Cardiac fibroblast (primary cell): ENCODE results near the gene CDC27.
"Not testable (repeated sequence)": the region's sequence is repeated elsewhere in the genome, so short reads cannot be mapped to it uniquely, and the experiment has no call there.

Source experiments
- DNase-seq, 2 donors: peaks; one replicate each; pipeline versions ENCODE4 v3.0.0 to v3.0.0-alpha.2; 2010; ENCODE audit warnings: low read depth in 2 of 2
- H3K4me3 ChIP-seq, 2 donors: replicated peaks in 1 of 2; 1 replicate in 1 of 2; 2 replicates in 1 of 2; pipeline ENCODE4 v1.5.1; 2011; ENCODE audit warnings: low read depth in 2 of 2, low read length in 2 of 2, mild to moderate bottlenecking in 2 of 2, moderate library complexity in 1 of 2
- CTCF ChIP-seq: IDR thresholded peaks from one replicate; pipeline ENCODE4 v1.5.1; 2011; ENCODE audit warnings: low read depth, mild to moderate bottlenecking, low read length, inconsistent platforms

CDC27 gene

GRCh38 chr17:47225436-47225858 lies 36.4 kb upstream of the CDC27 start:
- no peak overlapping the region for H3K4me3 ChIP-seq
- no peak for TF ChIP-seq CTCF
- peak; percentile 90 to 97 for DNase-seq

GRCh38 chr17:47224966-47225365 lies 35.9 kb upstream of the CDC27 start:
- TF ChIP-seq CTCF: no peak
- H3K4me3 ChIP-seq: no peak overlapping the region
- DNase-seq: no peak

- DNase-seq, H3K4me3 ChIP-seq: not testable (repeated sequence)
Measured at GRCh38 chr17:47224077-47224476, 35.0 kb upstream of the CDC27 start.

DNA sequence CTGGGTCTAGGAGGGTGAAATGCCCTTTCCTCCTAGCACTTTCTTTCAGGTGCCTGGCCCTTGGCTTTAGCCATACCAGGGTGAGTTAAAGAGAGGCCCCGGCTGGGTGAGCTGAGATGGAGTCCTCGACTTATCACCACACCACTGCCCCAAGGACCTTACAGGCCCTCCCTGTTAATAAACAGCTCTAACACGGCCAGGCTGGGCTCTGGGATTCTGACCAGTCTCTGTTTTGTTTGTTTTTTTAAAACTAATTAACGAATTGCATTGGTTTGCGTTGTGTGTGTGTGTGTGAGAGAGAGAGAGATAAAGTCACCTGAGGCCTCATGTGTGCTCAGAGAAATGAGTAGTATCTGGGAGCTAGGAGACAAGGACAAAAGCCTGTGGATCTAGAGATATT lies 34.4 kb upstream of the CDC27 start:
- DNase-seq: no peak
- no peak overlapping the region for H3K4me3 ChIP-seq
- TF ChIP-seq CTCF: no peak

- TF ChIP-seq CTCF: no peak
- H3K4me3 ChIP-seq: no peak overlapping the region
Measured at GRCh38 chr17:47223007-47223406, 33.9 kb upstream of the CDC27 start.

GRCh38 chr17:47222047-47222446 lies 33.0 kb upstream of the CDC27 start:
- no peak for DNase-seq
- H3K4me3 ChIP-seq: no peak overlapping the region
- no peak for TF ChIP-seq CTCF

More at GRCh38 chr17:47223007-47223406, 33.9 kb upstream of the CDC27 start:
- DNase-seq: peak in 1 of 2 donors; percentile 40

DNA sequence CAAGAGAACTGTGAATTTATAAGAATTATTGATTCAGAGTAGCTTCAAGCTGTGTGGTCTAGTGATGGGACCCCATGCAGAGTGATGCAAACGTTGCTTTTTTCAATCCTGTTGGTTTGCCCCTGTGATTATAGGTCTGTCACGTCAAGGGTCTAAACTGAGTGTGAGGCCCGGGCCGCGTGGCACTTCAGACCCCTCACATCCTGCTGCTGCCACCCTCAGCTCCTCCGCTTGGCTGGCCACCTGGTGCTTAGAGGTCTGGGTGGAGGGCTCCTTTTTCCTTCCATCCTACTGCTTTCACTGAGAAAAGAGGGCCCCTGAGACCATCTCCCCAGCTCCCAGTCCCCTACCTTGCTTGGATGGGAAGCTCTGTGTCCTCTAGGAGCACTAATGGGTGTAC lies 32.1 kb upstream of the CDC27 start:
- no peak overlapping the region for H3K4me3 ChIP-seq
- TF ChIP-seq CTCF: no peak
- DNase-seq: no peak
